Neural cell (in vitro differentiated cells): ENCODE data around the gene FLRT2. TPM values are rescaled to one million over a fixed set of nuclear protein-coding genes. Genes with fewer than 3 reads are reported as not detected.

ENCODE experiments used
- H2AFZ ChIP-seq: fragments of 200-600, 300-800 bp; sonication (generic), shearing (Covaris generic); 2 replicates; pipeline ENCODE4 v1.6.0; 2014; ENCODE audit warnings: low read depth, mild to moderate bottlenecking, antibody characterized with exemption, low read length, moderate library complexity
- H3F3A ChIP-seq: fragments of 200-600 bp; shearing (Covaris generic); 2 replicates; pipeline ENCODE4 v1.6.1; 2016; ENCODE audit warnings: mild to moderate bottlenecking, moderate library complexity, mixed read lengths, antibody characterized with exemption, low read length; ENCODE audit not compliant: insufficient read depth, poor library complexity, severe bottlenecking
- H3K27ac ChIP-seq: fragments of 200-600, 300-800 bp; sonication (generic), shearing (Covaris generic); 2 replicates; pipeline ENCODE4 v1.5.1; 2014; ENCODE audit warnings: mild to moderate bottlenecking, low read length, moderate library complexity
- H3K27me3 ChIP-seq: fragments of 300-800, 200-600 bp; sonication (generic), shearing (Covaris generic); 2 replicates; pipeline ENCODE4 v1.6.0; 2014; ENCODE audit warnings: mild to moderate bottlenecking, low read depth, low read length, moderate library complexity; ENCODE audit not compliant: insufficient read depth
- H3K36me3 ChIP-seq: fragments of 300-800, 200-600 bp; sonication (generic), shearing (Covaris generic); 2 replicates; pipeline ENCODE4 v1.5.1; 2014; ENCODE audit warnings: mild to moderate bottlenecking, antibody characterized with exemption, low read length, moderate library complexity; ENCODE audit not compliant: insufficient read depth
- H3K4me2 ChIP-seq: fragments of 300-800, 200-600 bp; sonication (generic), shearing (Covaris generic); 2 replicates; pipeline ENCODE4 v1.6.0; 2014; ENCODE audit warnings: mild to moderate bottlenecking, low read length
- H3K4me3 ChIP-seq: fragments of 300-800, 200-600 bp; sonication (generic), shearing (Covaris generic); 2 replicates; pipeline ENCODE4 v1.5.1; 2014; ENCODE audit warnings: mild to moderate bottlenecking, low read length, moderate library complexity
- H3K79me2 ChIP-seq: fragments of 200-600 bp; shearing (Covaris generic); replicated peaks from 2 replicates; pipeline ENCODE4 v1.6.0; 2014; ENCODE audit warnings: mild to moderate bottlenecking, low read length, moderate library complexity; ENCODE audit not compliant: insufficient read depth
- H3K9ac ChIP-seq: fragments of 300-800, 200-600 bp; sonication (generic), shearing (Covaris generic); 2 replicates; pipeline ENCODE4 v1.6.1; 2016; ENCODE audit warnings: mild to moderate bottlenecking, low read length, mixed read lengths
- H3K9me2 ChIP-seq: fragments of 200-600 bp; shearing (Covaris generic); 2 replicates; pipeline ENCODE4 v1.6.1; 2016; ENCODE audit warnings: mild to moderate bottlenecking, low read length, mixed read lengths; ENCODE audit not compliant: insufficient read depth
- H3K9me3 ChIP-seq: fragments of 200-600, 300-800 bp; sonication (generic), shearing (Covaris generic); 2 replicates; pipeline ENCODE4 v1.6.1; 2016; ENCODE audit warnings: mild to moderate bottlenecking, mixed run types, low read length, moderate library complexity, mixed read lengths
- H4K20me1 ChIP-seq: fragments of 200-600 bp; shearing (Covaris generic); 2 replicates; pipeline ENCODE4 v1.6.1; 2016; ENCODE audit warnings: mild to moderate bottlenecking, mixed run types; ENCODE audit not compliant: insufficient read depth
- EP300 ChIP-seq: fragments of 450-650 bp; conservative IDR thresholded peaks from 2 replicates; pipeline ENCODE4 v1.6.1; 2014; ENCODE audit warnings: antibody characterized with exemption, mild to moderate bottlenecking, moderate library complexity; ENCODE audit not compliant: poor library complexity, severe bottlenecking
- EZH2 ChIP-seq: fragments of 200-600, 300-800 bp; shearing (Covaris generic), sonication (generic); IDR thresholded peaks from 2 replicates; pipeline ENCODE4 v1.6.1; 2014; ENCODE audit warnings: antibody characterized with exemption, low read length, borderline replicate concordance, mild to moderate bottlenecking; ENCODE audit not compliant: insufficient read depth, poor library complexity, severe bottlenecking
- MXI1 ChIP-seq: fragments of 450-650 bp; conservative IDR thresholded peaks from 2 replicates; pipeline ENCODE4 v1.6.1; 2014; ENCODE audit warnings: antibody characterized with exemption, mild to moderate bottlenecking; ENCODE audit not compliant: poor library complexity, severe bottlenecking
- POLR2AphosphoS5 ChIP-seq: IDR thresholded peaks from 2 replicates; pipeline ENCODE4 v1.6.1; 2012
- RAD21 ChIP-seq: fragments of 450-650 bp; conservative IDR thresholded peaks from 2 replicates; pipeline ENCODE4 v1.6.1; 2014; ENCODE audit warnings: antibody characterized with exemption, mild to moderate bottlenecking, moderate library complexity
- REST ChIP-seq: IDR thresholded peaks from 2 replicates; pipeline ENCODE4 v1.6.1; 2012; ENCODE audit warnings: borderline replicate concordance
- SMC3 ChIP-seq: fragments of 450-650 bp; conservative IDR thresholded peaks from 2 replicates; pipeline ENCODE4 v1.6.1; 2014; ENCODE audit warnings: antibody characterized with exemption, mild to moderate bottlenecking, moderate library complexity; ENCODE audit not compliant: poor library complexity
- TAF1 ChIP-seq: IDR thresholded peaks from 2 replicates; pipeline ENCODE4 v1.6.1; 2012; ENCODE audit warnings: low read depth
- polyA plus RNA-seq: library from polyadenylated mRNA; depleted of rRNA; stranded (reverse); fragments of >200 nt; gene quantifications from 2 replicates; pipeline ENCODE4 v1.2.3, GENCODE V29; 2014
- TF ChIP-seq, protein P1 (sequence below): fragments of 450-650 bp; IDR thresholded peaks from 2 replicates; pipeline ENCODE4 v1.5.1; 2014; ENCODE audit warnings: antibody characterized with exemption, mild to moderate bottlenecking, moderate library complexity; ENCODE audit not compliant: poor library complexity, severe bottlenecking

Gene FLRT2
- polyA plus RNA-seq, 1 donor from 2014 or later = 5.1 TPM

DNA sequence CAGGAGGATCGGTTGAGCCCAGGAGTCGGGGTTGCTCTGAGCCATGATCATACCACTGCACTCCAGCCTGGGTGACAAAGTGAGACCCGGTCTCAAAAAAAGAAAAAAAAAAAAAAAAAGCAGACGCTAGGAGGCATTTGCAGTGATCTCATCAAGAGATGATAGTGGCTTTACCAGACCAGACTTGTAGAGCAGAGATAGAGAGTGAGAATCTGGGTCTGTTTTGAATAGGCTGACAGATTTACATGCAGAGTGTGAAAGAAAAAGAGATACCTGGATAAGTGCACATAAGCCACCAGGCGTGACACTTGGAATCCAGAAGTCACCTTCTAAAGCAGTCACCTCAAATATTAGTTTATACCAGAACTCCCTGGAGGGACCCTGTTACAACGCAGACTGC lies 21.1 kb upstream of the FLRT2 start:
- Histone ChIP-seq H4K20me1 (no peaks in the 10 kb centered on the region), H2AFZ (no peak overlapping the region), H3K9me3 (no peaks in the 10 kb centered on the region), H3K36me3 (no peaks in the 10 kb centered on the region), H3K27me3 (no peaks in the 10 kb centered on the region), H3K79me2 (no peaks in the 10 kb centered on the region), H3K4me2 (no peak overlapping the region), H3F3A (no peaks in the 10 kb centered on the region), H3K9me2 (no peaks in the 10 kb centered on the region), H3K4me3 (no peak overlapping the region), H3K27ac (no peak overlapping the region), H3K9ac (no peak overlapping the region)
- TF ChIP-seq POLR2AphosphoS5 (no peak), EP300 (no peak), SMC3 (no peak), MXI1 (no peak), RAD21 (no peak), TAF1 (no peak), EZH2 (no peak), REST (no peak)
- TF ChIP-seq, protein P1, sequence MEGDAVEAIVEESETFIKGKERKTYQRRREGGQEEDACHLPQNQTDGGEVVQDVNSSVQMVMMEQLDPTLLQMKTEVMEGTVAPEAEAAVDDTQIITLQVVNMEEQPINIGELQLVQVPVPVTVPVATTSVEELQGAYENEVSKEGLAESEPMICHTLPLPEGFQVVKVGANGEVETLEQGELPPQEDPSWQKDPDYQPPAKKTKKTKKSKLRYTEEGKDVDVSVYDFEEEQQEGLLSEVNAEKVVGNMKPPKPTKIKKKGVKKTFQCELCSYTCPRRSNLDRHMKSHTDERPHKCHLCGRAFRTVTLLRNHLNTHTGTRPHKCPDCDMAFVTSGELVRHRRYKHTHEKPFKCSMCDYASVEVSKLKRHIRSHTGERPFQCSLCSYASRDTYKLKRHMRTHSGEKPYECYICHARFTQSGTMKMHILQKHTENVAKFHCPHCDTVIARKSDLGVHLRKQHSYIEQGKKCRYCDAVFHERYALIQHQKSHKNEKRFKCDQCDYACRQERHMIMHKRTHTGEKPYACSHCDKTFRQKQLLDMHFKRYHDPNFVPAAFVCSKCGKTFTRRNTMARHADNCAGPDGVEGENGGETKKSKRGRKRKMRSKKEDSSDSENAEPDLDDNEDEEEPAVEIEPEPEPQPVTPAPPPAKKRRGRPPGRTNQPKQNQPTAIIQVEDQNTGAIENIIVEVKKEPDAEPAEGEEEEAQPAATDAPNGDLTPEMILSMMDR = no peak

- no peak overlapping the region for H3K27ac ChIP-seq
- H3K4me3 ChIP-seq = no peak overlapping the region
- TF ChIP-seq EZH2 = no peak
- no peak for TF ChIP-seq EP300
- TF ChIP-seq TAF1 = no peak
- TF ChIP-seq SMC3 = no peak
- no peak for TF ChIP-seq POLR2AphosphoS5
- no peak for TF ChIP-seq MXI1
- no peak for TF ChIP-seq RAD21
- TF ChIP-seq, protein P1 = no peak
- TF ChIP-seq REST = no peak
- H3K9ac ChIP-seq = no peak overlapping the region
- no peaks in the 10 kb centered on the region for H3K9me3 ChIP-seq
- no peaks in the 10 kb centered on the region for H4K20me1 ChIP-seq
- H3K36me3 ChIP-seq = no peaks in the 10 kb centered on the region
- no peak overlapping the region for H3K4me2 ChIP-seq
- H3K9me2 ChIP-seq = no peaks in the 10 kb centered on the region
- no peaks in the 10 kb centered on the region for H3K27me3 ChIP-seq
- H3F3A ChIP-seq = no peaks in the 10 kb centered on the region
- no peaks in the 10 kb centered on the region for H3K79me2 ChIP-seq
- H2AFZ ChIP-seq = no peak overlapping the region
Observed at GRCh38 chr14:85512451-85512850, 17.5 kb upstream of the FLRT2 start.
